ENCODE data around the gene NPTN.

The NPTN gene

DNA sequence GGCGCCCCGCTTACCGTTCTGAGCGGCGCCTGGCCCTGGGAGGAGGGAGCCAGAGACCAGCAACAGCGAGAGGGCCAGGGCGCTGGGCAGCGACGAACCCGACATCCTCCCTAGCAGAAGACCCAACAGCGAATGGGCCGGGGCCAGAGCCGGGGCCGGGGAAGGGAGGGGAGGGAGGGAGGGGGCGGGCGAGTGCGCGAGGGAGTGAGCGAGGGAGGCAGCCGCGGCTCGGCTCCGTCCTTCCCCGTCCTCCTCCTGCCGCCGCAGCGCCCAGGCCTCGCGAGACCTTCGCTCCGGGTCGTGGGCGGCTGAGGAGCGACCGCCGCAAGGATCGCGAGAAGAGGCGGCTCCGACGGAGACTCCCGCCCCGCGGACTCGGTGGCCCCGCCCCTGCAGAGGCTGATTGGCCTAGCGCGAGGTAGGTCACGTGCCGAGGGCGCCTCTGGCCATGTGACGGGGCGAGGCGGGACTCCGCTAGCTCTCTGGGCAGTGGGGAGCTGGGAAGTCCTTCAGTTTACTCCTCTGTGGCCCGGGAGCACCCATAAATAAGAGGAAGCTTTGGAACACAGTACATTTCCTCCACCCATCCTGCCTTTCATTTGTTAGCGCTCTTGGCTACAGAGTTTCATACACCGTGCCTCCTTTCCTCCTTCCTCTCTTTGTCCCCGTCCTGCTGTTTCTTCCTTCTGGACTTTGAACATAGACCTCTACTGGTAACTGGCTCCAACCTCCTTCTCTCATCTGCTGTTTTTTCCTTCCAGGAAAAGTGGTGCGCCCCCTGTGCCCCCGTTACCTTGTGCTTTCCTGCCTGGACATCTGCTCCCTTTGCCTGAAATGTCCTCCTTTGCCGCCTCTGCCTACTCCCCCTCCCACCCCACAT lies at the start of gene NPTN:
NPTN (minus strand) TSS at position 279 of the 880 bp plus-strand sequence; CDS start at position 105, 174 bp downstream.
- peak; percentile 98 for DNase-seq (ENCODE audit: low read depth)
- TF ChIP-seq, protein P1, sequence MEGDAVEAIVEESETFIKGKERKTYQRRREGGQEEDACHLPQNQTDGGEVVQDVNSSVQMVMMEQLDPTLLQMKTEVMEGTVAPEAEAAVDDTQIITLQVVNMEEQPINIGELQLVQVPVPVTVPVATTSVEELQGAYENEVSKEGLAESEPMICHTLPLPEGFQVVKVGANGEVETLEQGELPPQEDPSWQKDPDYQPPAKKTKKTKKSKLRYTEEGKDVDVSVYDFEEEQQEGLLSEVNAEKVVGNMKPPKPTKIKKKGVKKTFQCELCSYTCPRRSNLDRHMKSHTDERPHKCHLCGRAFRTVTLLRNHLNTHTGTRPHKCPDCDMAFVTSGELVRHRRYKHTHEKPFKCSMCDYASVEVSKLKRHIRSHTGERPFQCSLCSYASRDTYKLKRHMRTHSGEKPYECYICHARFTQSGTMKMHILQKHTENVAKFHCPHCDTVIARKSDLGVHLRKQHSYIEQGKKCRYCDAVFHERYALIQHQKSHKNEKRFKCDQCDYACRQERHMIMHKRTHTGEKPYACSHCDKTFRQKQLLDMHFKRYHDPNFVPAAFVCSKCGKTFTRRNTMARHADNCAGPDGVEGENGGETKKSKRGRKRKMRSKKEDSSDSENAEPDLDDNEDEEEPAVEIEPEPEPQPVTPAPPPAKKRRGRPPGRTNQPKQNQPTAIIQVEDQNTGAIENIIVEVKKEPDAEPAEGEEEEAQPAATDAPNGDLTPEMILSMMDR (IDR thresholded peaks at IDR 0.05; ENCODE audit: low read depth, low read length), result no peak
- TF ChIP-seq MYC (IDR thresholded peaks at IDR 0.05; ENCODE audit: low read depth, low read length) (peak; percentile 63), POLR2A (IDR thresholded peaks at IDR 0.05; ENCODE audit: extremely low read depth, insufficient read length) (peak; percentile 90)
- TF ChIP-seq, protein P2, sequence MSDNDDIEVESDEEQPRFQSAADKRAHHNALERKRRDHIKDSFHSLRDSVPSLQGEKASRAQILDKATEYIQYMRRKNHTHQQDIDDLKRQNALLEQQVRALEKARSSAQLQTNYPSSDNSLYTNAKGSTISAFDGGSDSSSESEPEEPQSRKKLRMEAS (IDR thresholded peaks at IDR 0.05; ENCODE audit: low read depth, low read length), result peak; percentile 99
- H3K4me3 ChIP-seq (ENCODE audit: low read depth, low read length), result peak within 1 kb of the TSS; percentile 79

DNA sequence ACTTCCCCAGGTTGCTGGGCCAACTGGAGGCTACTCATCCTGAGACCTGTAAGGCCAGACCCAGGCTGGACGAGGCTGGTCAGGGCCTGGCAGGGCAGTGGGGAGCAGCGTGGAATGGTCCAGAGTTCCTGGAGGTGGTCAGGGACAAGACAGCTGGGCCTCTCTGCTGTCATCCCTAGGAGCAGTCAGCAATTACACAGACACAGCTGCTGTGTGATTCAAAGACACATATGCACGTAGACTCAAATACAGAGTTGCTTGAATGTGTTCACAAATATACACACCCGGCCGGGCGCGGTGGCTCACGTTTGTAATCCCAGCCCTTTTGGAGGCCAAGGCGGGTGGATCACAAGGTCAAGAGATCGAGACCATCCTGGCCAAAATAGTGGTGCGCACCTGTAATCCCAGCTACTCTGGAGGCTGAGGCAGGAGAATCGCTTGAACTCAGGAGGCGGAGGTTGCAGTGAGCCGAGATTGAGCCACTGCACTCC lies 49.5 kb upstream of the NPTN start:
- no peak for DNase-seq (ENCODE audit: low read depth)
- TF ChIP-seq, protein P1 (IDR thresholded peaks at IDR 0.05; ENCODE audit: low read depth, low read length), result no peak

DNA sequence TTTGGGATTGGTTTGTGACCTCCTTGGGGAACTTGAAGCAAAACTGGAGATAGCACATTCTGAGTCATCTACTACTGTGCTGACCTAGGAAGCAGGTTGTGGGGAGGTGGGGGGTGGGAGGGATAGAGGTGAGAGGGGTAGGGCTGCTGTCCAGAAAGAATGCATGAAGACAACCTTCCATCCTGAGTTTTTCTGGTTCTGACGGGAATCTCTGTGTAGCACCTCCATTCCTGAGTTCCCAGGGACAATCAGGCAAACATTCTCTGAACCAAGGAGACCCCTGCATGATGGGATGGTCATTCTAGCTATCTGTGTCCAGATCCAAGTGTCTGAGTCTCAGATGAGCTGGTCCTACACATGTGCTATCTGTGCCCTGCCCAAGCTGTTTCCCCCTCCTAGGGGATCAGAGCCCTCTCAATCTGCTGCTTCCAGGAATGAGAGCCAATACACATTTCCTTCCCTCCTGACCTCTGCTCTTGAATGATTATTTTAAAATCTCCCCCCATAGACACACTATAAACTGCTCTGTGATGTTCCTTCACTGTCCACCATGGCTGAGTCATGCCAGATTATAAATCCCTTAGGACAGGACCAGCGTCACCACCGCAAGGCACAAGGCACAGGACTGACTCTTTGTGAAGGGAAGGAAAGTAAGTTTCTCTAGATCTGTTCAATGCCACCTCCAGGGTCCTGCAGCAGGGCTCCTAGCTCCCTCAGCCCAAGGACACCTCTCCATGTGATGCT lies 48.8 kb upstream of the NPTN start:
- no peak overlapping the region for H3K4me3 ChIP-seq (ENCODE audit: low read depth, low read length)
- peak; percentile 31 for DNase-seq (ENCODE audit: low read depth)
- TF ChIP-seq POLR2A (IDR thresholded peaks at IDR 0.05; ENCODE audit: extremely low read depth, insufficient read length), result no peak
- TF ChIP-seq, protein P2 (IDR thresholded peaks at IDR 0.05; ENCODE audit: low read depth, low read length), result no peak
- no peak for TF ChIP-seq MYC (IDR thresholded peaks at IDR 0.05; ENCODE audit: low read depth, low read length)
- TF ChIP-seq, protein P1 (IDR thresholded peaks at IDR 0.05; ENCODE audit: low read depth, low read length), result no peak

More for the DNA sequence above, 49.5 kb upstream of the NPTN start:
- H3K4me3 ChIP-seq (ENCODE audit: low read depth, low read length), result no peak overlapping the region

DNA sequence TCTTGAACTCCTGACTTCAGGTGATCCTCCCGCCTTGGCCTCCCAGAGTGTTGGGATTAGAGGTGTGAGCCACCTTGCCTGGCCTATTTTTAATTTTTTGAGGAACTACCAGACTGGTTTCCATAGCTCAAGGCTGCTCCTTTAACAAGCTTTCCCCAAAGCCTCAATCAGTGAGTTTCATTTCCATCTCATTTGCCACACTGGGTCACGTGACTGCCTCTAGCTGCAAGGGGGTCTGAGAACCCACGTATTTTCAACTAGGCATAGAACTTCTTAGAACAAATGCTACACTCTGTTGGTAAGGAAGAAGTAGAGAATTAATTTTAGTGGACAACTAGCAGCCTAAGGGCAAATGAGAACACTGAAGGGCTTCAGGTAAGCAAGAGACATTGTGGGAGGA lies 47.9 kb upstream of the NPTN start:
- TF ChIP-seq POLR2A (IDR thresholded peaks at IDR 0.05; ENCODE audit: extremely low read depth, insufficient read length) (no peak), MYC (IDR thresholded peaks at IDR 0.05; ENCODE audit: low read depth, low read length) (no peak)
- TF ChIP-seq, protein P1 (IDR thresholded peaks at IDR 0.05; ENCODE audit: low read depth, low read length), result no peak
- no peak overlapping the region for H3K4me3 ChIP-seq (ENCODE audit: low read depth, low read length)
- DNase-seq (ENCODE audit: low read depth), result no peak

DNA sequence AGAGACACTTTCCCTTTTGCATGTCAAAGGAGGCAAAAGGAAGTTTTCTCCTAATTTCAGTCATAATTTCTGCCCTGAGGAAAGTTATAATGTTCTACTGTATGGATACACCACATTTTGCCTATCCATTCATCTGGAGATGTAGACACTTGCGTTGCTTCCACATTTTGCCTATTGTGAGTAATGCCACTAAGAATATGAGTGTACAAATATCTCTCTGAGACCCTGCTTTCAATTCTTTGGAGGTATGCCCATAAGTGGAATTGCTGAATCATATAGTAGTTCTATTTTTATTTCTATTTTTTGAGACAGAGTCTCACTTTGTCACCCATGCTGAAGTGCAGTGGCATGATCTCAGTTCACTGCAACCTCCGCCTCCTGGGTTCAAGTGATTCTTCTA lies 47.4 kb upstream of the NPTN start:
- H3K4me3 ChIP-seq (ENCODE audit: low read depth, low read length), result no peak overlapping the region
- no peak for DNase-seq (ENCODE audit: low read depth)
- TF ChIP-seq, protein P2 (IDR thresholded peaks at IDR 0.05; ENCODE audit: low read depth, low read length), result no peak
- TF ChIP-seq POLR2A (IDR thresholded peaks at IDR 0.05; ENCODE audit: extremely low read depth, insufficient read length) (no peak), MYC (IDR thresholded peaks at IDR 0.05; ENCODE audit: low read depth, low read length) (no peak)
- TF ChIP-seq, protein P1 (IDR thresholded peaks at IDR 0.05; ENCODE audit: low read depth, low read length), result no peak

Measured in NB4 (cell line).